ENCODE data around the gene ACTR1A. TPM values are rescaled to one million over a fixed set of nuclear protein-coding genes. Genes with fewer than 3 reads are reported as not detected.
"Not testable (repeated sequence)": the region's sequence is repeated elsewhere in the genome, so short reads cannot be mapped to it uniquely, and the experiment has no call there.

ACTR1A gene
- total RNA-seq (2014; rRNA removed; shearing (Covaris generic)) = 67.1 and 85.6 TPM in 2 replicates
- 53.3 and 70.4 TPM in 2 replicates for polyA plus RNA-seq (2015; cell fraction: cytosol; rRNA removed)
- 31.9 and 35.6 TPM in 2 replicates for polyA plus RNA-seq (2015; cell fraction: nucleus; rRNA removed)

DNA sequence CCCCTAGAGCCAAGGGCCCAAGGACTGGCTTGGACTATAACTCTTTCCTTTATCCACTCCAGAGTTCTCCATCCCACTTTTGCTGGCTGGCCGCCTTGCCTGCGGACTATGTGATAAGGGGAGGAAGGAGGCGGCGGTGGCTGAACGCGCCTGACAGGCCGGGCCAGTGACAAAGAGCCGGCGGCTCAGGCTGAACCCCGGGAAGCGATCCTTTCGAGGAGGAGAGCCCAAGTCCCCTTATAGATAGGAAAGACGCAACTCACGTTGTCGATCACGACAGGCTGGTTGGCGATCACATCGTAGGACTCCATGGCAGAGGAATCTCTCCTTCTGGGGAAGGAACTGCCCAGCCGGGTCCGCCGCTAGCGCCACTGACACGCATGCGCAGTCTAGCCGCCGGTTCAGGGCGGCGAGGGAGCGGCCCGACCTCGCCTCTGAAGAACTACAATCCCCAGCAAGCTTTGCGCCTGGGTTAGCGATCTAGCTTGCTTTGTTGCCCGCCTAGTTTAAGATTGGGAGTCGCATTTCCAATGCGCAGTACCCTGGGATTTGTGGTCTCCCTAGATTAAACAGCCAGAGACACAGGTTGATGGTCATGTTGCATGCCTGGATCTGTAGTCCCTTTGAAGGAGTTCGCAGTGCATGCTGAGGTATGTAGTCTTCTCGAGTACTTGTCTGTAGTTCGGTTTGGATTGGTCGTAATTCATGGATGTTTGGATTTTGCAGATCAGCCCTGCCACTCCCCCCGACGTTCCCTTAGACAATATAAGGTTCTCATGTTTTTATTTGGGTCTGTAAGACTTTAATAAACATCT, at the start of gene ACTR1A:
Gene ACTR1A, minus strand, starts transcription at position 376 of the 815 bp plus-strand sequence. Its CDS starts 65 bp downstream, at position 311.
- DNase-seq (ENCODE audit: low read depth, low spot score) = peak; percentile 99
- in situ Hi-C loops (cut with HindIII; ENCODE audit: low pct_unique_long_range_greater_than_20kb, low sequenced_read_pairs) = loop anchor here (10.0 kb wide), 1 partner anchor 72 kb away; no protein-coding TSS in a partner anchor

DNA sequence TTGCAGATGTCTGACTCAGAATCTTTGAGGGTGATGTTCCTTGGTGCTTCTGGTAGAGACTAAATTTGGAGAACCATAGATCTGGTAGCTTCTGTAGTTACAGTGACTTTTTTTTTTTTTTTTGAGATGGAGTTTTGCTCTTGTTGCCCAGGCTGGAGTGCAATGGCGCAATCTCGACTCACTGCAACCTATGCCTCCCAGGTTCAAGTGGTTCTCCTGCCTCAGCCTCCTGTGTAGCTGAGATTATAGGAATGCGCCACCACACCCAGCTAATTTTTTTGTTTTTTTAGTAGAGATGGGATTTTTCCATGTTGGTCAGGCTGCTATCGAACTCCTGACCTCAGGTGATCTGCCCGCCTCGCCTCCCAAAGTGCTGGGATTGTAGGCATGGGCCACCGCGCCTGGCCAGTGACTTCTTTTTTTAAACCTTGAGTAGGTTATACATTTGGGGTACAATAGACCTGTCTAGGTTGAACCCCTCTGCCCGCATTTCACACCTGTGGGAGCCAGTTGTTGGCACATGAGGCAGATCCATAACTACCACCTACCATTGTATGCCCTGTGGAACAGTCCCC, 48.2 kb upstream of the ACTR1A start:
- no peak for DNase-seq (ENCODE audit: low read depth, low spot score)
- in situ Hi-C loops (cut with HindIII; ENCODE audit: low pct_unique_long_range_greater_than_20kb, low sequenced_read_pairs) = no loop called here

DNA sequence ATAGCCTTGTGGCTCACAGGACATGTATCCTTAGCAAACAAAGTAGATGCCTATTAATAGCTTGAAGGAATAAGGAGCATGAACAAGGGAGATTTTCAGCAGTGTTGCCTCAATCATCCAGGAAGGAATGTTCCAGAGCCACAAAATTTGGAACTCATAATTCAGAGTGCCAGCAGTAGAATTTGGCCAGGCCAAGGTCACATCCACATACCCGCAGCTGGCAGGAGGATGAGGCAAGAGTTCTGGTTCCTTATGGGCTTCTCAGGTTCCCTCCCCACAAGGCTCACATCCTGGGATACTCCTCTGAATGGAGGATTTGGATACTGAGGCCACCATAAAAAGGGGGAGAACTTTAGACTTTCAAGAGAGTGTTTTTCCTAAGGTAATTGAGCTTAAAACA, 47.0 kb upstream of the ACTR1A start:
- in situ Hi-C loops (cut with HindIII; ENCODE audit: low pct_unique_long_range_greater_than_20kb, low sequenced_read_pairs) = no loop called here

DNA sequence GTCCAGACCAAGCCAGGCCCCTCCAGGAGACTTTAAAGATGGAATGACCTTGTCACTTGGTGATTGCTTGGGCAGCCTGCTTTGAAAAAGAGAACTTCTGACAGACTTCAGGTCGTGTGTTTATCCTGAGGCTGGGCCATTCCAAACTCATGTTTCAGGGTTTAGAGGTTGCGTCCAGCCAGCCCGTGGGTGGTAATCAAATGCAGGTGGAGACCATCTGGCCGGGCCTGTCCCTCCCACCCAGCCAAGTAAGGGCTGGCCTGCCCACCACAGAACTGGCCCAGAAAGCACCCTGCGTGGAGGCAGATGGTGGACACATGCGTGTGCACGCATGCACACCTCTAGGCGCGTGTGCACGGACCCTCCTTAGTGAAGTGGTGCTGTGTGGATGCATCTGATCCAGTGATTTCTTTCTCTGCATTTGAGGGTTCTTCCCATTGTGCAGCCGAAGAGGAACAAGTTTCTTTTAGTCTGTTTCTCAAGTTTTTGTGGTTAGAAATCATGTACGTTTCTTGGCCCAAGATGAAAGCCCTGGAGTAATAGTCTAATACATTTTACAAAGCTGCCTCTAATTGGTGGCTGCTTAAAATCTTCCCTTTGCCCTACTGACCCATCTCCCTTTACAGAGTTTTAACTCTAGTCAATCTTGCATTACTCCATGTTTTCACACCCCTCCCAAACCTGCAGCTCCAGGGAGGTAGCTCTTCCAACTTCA, 44.3 kb upstream of the ACTR1A start:
- no peak for DNase-seq (ENCODE audit: low read depth, low spot score)
- in situ Hi-C loops (cut with HindIII; ENCODE audit: low pct_unique_long_range_greater_than_20kb, low sequenced_read_pairs) = no loop called here

More for the DNA sequence above, 47.0 kb upstream of the ACTR1A start:
- no peak for DNase-seq (ENCODE audit: low read depth, low spot score)

DNA sequence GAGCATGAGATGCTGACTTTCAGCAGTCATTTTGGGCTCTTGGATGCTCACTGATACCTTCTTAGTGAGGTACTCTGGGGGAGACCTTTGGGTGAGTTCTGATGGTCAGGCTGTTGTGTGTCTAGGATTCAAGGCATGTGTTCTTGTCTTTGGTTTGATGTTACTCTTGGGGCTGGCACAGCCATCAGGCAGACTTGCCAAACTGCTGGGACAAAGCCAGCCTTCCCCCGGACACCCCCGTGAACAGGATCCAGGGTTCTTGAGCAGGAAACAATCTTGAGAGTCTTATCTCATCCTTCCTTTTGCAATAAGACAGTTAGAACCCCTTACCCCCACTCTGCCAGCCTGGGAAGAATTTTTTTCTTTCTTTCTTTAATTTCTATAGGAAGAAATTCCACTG, 43.5 kb upstream of the ACTR1A start:
- DNase-seq (ENCODE audit: low read depth, low spot score) = no peak
- in situ Hi-C loops (cut with HindIII; ENCODE audit: low pct_unique_long_range_greater_than_20kb, low sequenced_read_pairs) = no loop called here

DNA sequence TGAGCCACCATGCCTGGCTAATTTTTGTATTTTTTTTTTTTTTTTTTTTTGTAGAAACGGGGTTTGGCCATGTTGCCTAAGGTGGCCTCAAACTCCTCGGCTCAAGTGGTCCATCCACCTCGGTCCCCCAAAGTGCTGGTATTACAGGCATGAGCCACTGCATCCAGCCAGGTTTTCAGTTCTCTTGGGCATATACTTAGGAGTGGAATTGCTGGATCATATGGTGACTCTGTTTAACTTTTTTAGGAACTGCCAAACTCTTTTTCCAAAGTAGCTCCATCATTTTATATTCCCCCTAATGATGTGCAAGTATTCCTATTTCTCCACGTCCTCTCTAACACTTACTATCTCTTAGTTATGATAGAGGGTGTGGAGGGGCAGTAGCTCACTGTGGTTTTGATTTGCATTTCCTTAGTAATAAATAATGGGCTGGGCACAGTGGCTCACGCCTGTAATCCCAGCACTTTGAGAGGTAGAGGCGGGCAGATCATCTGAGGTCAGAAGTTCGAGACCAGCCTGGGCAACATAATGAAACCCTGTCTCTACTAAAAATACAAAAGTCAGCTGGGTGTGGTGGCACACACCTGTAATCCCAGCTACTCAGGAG, 42.9 kb upstream of the ACTR1A start:
- in situ Hi-C loops (cut with HindIII; ENCODE audit: low pct_unique_long_range_greater_than_20kb, low sequenced_read_pairs) = no loop called here
- DNase-seq (ENCODE audit: low read depth, low spot score) = no peak

DNA sequence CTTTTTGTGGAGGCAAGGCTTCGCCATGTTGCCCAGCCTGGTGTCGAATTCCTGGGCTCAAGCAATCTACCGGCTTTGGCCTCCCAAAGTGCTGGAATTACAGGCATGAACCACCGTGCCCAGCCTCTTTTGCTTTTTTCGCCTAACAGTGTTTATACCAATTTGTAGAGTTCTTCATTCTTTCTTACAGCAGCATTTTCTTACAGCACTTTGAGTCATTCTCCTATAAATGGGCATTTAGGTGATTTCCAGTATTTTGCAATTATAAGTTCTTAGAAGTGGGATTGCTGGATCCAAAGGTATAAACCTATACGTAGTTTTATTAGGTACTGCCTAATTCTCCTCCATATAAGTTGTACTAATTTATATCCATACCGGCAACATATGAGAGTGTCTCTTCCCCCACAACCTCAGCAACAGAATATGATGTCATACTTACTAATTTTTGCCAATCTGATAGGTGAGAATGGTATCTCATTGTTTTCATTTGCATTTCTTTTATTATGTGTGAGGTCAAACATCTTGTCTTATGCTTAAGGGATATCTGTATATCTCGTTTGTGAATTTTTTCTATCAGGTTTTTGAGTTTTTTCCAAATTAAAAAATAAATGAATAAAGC, 40.4 kb upstream of the ACTR1A start:
- DNase-seq (ENCODE audit: low read depth, low spot score) = no peak
- in situ Hi-C loops (cut with HindIII; ENCODE audit: low pct_unique_long_range_greater_than_20kb, low sequenced_read_pairs) = no loop called here

DNA sequence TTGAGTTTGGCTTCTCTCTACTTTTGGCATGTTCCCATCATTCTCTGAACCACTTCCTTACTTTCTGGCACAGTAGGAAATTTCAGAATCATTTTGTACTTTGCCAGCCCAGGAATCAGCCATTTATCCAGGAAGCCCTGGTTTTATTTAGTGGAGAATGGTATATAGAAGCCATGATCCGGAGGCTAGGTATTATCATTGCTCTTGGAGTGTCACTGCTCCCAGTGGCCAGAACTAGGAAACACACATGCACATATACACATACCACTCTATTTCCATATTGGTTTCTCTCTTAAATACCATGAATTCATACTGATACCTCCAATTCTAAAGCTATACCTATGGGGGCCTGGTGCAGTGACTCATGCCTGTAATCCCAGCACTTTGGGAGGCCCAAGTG, 37.5 kb upstream of the ACTR1A start:
- in situ Hi-C loops (cut with HindIII; ENCODE audit: low pct_unique_long_range_greater_than_20kb, low sequenced_read_pairs) = no loop called here
- DNase-seq (ENCODE audit: low read depth, low spot score) = peak; percentile 50

DNA sequence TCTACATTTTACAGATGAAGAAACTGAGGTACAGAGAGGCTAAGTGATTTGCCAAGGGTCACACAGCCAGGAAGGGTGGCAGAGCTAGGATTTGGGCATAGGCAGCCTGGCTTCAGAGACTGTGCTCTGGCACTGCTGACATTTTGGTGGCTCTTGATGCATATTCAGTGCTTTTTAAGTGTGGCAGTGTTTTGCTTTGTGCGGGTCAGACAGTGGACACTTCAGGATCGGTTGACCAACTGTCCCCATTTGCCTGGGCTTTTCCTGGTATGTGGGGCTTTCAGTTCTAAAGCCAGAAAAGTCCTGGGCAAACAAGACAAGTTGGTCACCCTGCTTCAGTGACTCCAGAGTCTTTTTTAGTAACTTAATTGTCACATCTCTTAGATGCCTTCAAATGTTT, 36.3 kb upstream of the ACTR1A start:
- no peak for DNase-seq (ENCODE audit: low read depth, low spot score)
- in situ Hi-C loops (cut with HindIII; ENCODE audit: low pct_unique_long_range_greater_than_20kb, low sequenced_read_pairs) = no loop called here

DNA sequence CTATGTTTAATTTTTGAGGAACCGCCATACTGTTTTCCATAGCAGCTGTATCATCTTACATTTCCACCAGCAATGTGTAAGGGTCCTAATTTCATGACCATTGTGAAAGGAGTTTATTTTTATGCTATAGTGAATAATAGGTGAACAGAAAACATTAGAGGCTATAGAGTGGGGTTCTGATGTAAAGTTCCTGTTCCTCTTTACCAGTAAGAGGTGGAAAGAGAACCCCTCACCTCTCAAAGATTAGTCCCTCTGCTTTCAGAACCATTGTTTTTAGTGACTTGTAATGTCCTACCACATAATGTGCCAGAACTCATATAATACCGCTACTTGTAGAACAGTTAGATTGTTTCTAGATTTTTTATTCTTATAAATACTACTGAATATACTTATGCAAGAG, 35.4 kb upstream of the ACTR1A start:
- no peak for DNase-seq (ENCODE audit: low read depth, low spot score)
- in situ Hi-C loops (cut with HindIII; ENCODE audit: low pct_unique_long_range_greater_than_20kb, low sequenced_read_pairs) = no loop called here

DNA sequence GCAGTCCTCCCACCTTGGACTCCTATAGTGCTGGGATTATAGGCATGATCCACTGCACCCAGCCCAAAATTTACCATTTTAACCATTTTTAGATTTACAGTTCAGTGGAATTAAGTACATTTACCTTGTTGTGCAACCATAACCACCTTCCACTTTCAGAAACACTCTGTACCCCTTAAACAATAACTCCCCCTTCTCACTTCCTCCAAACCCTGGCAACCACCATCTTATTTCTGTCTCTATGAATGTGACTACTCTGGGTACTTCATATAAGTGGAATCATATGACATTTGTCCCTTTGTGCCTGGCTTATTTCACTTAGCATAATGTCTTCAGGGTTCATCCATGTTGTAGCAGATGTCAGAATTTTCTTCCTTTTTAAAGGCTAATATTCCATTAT, 34.9 kb upstream of the ACTR1A start:
- DNase-seq (ENCODE audit: low read depth, low spot score) = no peak
- in situ Hi-C loops (cut with HindIII; ENCODE audit: low pct_unique_long_range_greater_than_20kb, low sequenced_read_pairs) = no loop called here

DNA sequence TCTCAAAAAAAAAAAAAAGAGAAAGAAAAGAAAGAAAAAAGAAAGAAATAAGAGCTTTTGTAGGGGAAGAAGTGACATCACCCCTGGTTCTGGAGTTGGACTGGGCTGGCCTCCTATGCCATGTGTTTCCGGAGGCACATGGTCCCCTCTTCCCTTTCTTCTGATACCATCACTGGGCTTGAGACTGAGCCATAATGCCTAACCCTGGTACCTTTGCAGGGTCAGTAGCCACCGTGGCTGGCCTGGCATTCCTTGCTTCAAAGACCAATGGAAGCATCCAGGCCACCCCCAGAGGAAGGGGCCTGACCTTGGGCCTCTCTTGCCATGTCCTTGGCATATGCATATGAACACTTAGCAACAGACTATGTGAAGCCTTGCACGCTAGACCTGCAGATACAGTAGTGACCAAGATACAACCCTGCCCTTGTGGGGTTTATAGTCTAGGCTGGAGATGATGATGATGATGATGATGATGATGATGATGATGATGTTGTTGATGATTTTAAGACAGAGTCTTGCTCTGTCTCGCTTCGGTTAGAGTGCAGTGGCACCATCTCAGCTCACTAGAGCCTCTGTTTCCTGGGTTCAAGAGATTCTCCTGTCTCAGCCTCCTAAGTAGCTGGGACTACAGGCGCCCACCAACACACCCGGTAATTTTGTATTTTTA, 33.1 kb upstream of the ACTR1A start:
- in situ Hi-C loops (cut with HindIII; ENCODE audit: low pct_unique_long_range_greater_than_20kb, low sequenced_read_pairs) = no loop called here

DNA sequence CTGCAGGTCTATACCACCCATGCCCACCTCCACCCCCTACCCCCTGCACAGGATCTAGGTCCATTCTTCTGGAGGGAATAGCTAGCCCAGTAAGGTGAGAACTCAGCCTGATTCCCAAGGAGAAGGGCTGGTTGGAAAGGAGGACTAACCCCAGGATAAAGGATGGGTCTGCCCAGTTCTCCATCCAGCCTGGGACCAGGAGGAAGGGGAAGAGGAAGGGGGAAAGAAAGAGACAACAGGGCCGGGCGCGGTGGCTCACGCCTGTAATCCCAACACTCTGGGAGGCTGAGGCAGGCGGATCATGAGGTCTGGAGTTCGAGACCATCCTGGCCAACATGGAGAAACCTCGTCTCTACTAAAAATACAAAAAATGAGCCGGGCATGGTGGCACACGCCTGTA, 32.5 kb upstream of the ACTR1A start:
- DNase-seq (ENCODE audit: low read depth, low spot score); in situ Hi-C loops (cut with HindIII; ENCODE audit: low pct_unique_long_range_greater_than_20kb, low sequenced_read_pairs): not testable (repeated sequence)

More for the DNA sequence above, 33.1 kb upstream of the ACTR1A start:
- no peak for DNase-seq (ENCODE audit: low read depth, low spot score)

DNA sequence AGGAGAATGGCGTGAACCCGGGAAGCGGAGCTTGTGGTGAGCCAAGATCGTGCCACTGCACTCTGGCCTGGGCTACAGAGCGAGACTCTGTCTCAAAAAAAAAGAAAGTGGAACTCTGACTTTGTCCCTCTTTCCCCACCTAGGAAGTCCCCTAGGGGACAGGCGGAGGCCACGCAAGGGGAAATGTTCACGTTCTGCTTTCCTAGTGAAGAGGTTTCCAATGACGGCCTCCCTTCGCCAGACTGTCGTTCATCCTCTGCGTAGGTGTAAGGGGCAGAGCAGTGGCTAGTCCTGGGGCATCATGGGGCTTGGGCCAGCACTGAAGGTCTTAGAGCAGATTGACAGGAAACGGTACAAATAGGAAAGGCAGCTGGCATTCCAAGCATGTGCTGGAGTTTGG, 31.8 kb upstream of the ACTR1A start:
- DNase-seq (ENCODE audit: low read depth, low spot score) = no peak
- in situ Hi-C loops (cut with HindIII; ENCODE audit: low pct_unique_long_range_greater_than_20kb, low sequenced_read_pairs) = no loop called here

DNA sequence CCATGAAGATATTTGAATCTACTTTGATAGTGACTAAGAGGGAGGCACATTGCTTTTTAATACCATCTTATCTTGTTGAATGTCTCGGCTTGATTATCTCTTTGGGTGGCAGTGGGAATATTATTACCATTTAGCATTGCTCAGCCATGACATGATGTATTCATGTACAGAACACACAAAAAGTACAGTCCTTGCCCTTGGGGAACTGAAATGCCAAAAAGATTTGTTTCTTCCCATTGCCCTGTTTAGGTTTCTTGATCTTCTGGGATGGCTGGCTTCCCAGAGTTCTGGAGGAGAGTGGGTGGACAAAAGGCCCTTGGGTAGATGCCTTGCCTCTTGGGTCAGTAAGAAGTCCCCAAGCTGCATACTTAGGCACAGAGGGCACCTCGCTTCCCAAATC, 25.0 kb upstream of the ACTR1A start:
- no peak for DNase-seq (ENCODE audit: low read depth, low spot score)
- in situ Hi-C loops (cut with HindIII; ENCODE audit: low pct_unique_long_range_greater_than_20kb, low sequenced_read_pairs) = no loop called here

DNA sequence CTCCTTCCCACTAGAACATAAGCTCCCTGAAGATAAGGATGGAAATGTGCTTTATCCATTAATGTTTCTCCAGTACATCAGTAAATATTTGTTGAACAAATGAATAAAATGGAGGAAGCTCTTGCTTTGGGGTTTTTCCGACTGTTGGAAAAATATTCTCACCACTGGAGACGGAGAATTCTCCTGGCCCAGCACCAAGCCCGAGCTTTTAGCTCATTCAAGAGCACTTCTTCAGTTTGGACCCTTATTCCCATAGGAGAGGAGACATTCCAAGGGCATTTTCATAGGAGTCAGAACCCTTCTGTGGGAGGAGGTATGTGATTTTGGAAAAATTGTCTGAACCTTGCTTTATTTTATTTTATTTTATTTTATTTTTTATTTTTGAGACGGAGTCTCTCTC, 22.2 kb upstream of the ACTR1A start:
- in situ Hi-C loops (cut with HindIII; ENCODE audit: low pct_unique_long_range_greater_than_20kb, low sequenced_read_pairs) = no loop called here

More for the DNA sequence above, 22.2 kb upstream of the ACTR1A start:
- DNase-seq (ENCODE audit: low read depth, low spot score) = no peak

Data from SK-MEL-5 (cell line).